ENCODE results near the gene RPL15.

- TF ChIP-seq EZH2 (IDR thresholded peaks at IDR 0.05; ENCODE audit: borderline replicate concordance) (no peak), CTCF (IDR thresholded peaks at IDR 0.05; ENCODE audit: poor library complexity) (peak; percentile 5)
These were observed 32.5 kb upstream of the RPL15 start for GRCh38 chr3:23884481-23884880.
